Endothelial cell of umbilical vein (primary cell): ENCODE data around the gene PDCD1. TPM values are rescaled to one million over a fixed set of nuclear protein-coding genes. Genes with fewer than 3 reads are reported as not detected.

Experiments used
- BruUV-seq: library from RNA; stranded (reverse); fragments of 400-500 nt; replicated peaks from 2 replicates; lab custom pipeline; 2021; lab: Mats Ljungman, UMichigan
- CTCF ChIA-PET: fragments of 300-600, 350-600 bp; sonication (Branson Sonifier 250); formaldehyde crosslinking; loops from one replicate; lab custom pipeline; 2021; ENCODE audit warnings: antibody characterized with exemption, inconsistent platforms; lab: Charles Lee
- POLR2A ChIA-PET: fragments of 300-600, 350-600 bp; sonication (Branson Sonifier 250); formaldehyde crosslinking; loops from one replicate; lab custom pipeline; 2021; ENCODE audit warnings: antibody characterized with exemption, inconsistent platforms; lab: Charles Lee
- DNase-seq: peaks from one replicate; pipeline ENCODE4 v3.0.0-alpha.2; 2011; ENCODE audit warnings: low read depth, low spot score
- FAIRE-seq: peaks from 2 replicates; lab custom pipeline; 2011; peaks lifted over from hg19 to GRCh38; lab: Jason Lieb, UNC
- H2AFZ ChIP-seq: 2 replicates; pipeline ENCODE4 v1.6.0; 2012; ENCODE audit warnings: low read depth, low read length, control low read depth, inconsistent platforms
- H3K27ac ChIP-seq: 2 replicates; pipeline ENCODE4 v1.5.1; 2011; ENCODE audit warnings: low read depth, mild to moderate bottlenecking, control low read depth, low read length, moderate library complexity; ENCODE audit not compliant: insufficient read depth
- H3K27me3 ChIP-seq, 2 experiments: 2 replicates each; pipeline versions ENCODE4 v1.6.0 to v1.6.1; 2011; ENCODE audit warnings: low read length in 2 of 2, mixed read lengths in 1 of 2; ENCODE audit not compliant: control insufficient read depth in 2 of 2, insufficient read depth in 2 of 2
- H3K36me3 ChIP-seq, 2 experiments: 2 replicates in 1 of 2; 3 replicates in 1 of 2; pipeline ENCODE4 v1.5.1; 2011; ENCODE audit warnings: low read length in 2 of 2, mild to moderate bottlenecking in 1 of 2, moderate library complexity in 1 of 2; ENCODE audit not compliant: control insufficient read depth in 2 of 2, insufficient read depth in 2 of 2; ENCODE audit errors: extremely low read depth in 1 of 2
- H3K4me1 ChIP-seq: 3 replicates; pipeline ENCODE4 v1.5.1; 2011; ENCODE audit warnings: mild to moderate bottlenecking, low read length; ENCODE audit not compliant: control insufficient read depth, insufficient read depth; ENCODE audit errors: extremely low read depth
- H3K4me2 ChIP-seq: 2 replicates; pipeline ENCODE4 v1.6.1; 2011; ENCODE audit warnings: low read length, control low read depth, mixed read lengths; ENCODE audit not compliant: insufficient read depth
- H3K4me3 ChIP-seq, 3 experiments: fragments of 200-600 bp in 1 of 3; sonication (generic), shearing (Covaris generic) in 1 of 3; replicated peaks in 1 of 3; 2 replicates each; pipeline ENCODE4 v1.5.1; 2011 to 2016; ENCODE audit warnings: control low read depth in 3 of 3, low read length in 3 of 3, mild to moderate bottlenecking in 2 of 3, inconsistent platforms in 1 of 3, low read depth in 1 of 3, moderate library complexity in 1 of 3; ENCODE audit not compliant: insufficient read depth in 1 of 3
- H3K79me2 ChIP-seq: 2 replicates; pipeline ENCODE4 v1.6.0; 2012; ENCODE audit warnings: low read length, inconsistent platforms; ENCODE audit not compliant: control insufficient read depth, insufficient read depth
- H3K9ac ChIP-seq: replicated peaks from 2 replicates; pipeline ENCODE3; 2011; ENCODE audit warnings: low read length, control low read depth; ENCODE audit not compliant: insufficient read depth; ENCODE audit errors: extremely low read depth
- H3K9me1 ChIP-seq: replicated peaks from 3 replicates; pipeline ENCODE4 v1.6.0; 2011; ENCODE audit warnings: mild to moderate bottlenecking, low read length; ENCODE audit not compliant: control insufficient read depth, insufficient read depth; ENCODE audit errors: extremely low read depth
- H3K9me3 ChIP-seq: replicated peaks from 2 replicates; pipeline ENCODE4 v1.5.1; 2012; ENCODE audit warnings: low read length, inconsistent platforms; ENCODE audit not compliant: control insufficient read depth, insufficient read depth
- H4K20me1 ChIP-seq: replicated peaks from 2 replicates; pipeline ENCODE3; 2011; ENCODE audit warnings: mild to moderate bottlenecking, low read length; ENCODE audit not compliant: control insufficient read depth, insufficient read depth; ENCODE audit errors: extremely low read depth
- CTCF ChIP-seq, 2 donors: IDR thresholded peaks; 1 replicate in 1 of 2; 2 replicates in 1 of 2; pipeline ENCODE4 v1.5.1; 2011; ENCODE audit warnings: low read length in 2 of 2, mild to moderate bottlenecking in 2 of 2, moderate library complexity in 2 of 2, control low read depth in 1 of 2, inconsistent platforms in 1 of 2, low read depth in 1 of 2; ENCODE audit not compliant: insufficient read depth in 1 of 2; ENCODE audit errors: extremely low read depth in 1 of 2
- EZH2 ChIP-seq: IDR thresholded peaks from 2 replicates; pipeline ENCODE4 v1.6.1; 2012; ENCODE audit warnings: borderline replicate concordance, low read depth, mild to moderate bottlenecking, moderate library complexity, low read length, inconsistent platforms; ENCODE audit not compliant: severe bottlenecking
- FOS ChIP-seq: IDR thresholded peaks from 2 replicates; pipeline ENCODE4 v1.6.1; 2011; ENCODE audit warnings: mild to moderate bottlenecking, low read length, moderate library complexity, borderline replicate concordance; ENCODE audit not compliant: insufficient read depth
- GATA2 ChIP-seq: IDR thresholded peaks from 2 replicates; pipeline ENCODE4 v1.7.0; 2011; ENCODE audit warnings: low read depth, mild to moderate bottlenecking, moderate library complexity, mixed read lengths, low read length; ENCODE audit not compliant: insufficient read length, insufficient read depth
- JUN ChIP-seq: IDR thresholded peaks from 2 replicates; pipeline ENCODE4 v1.6.1; 2011; ENCODE audit warnings: borderline replicate concordance, low read depth; ENCODE audit not compliant: insufficient read length, insufficient read depth
- MAX ChIP-seq: IDR thresholded peaks from 2 replicates; pipeline ENCODE4 v1.6.1; 2011; ENCODE audit not compliant: insufficient read depth, insufficient read length
- MYC ChIP-seq: IDR thresholded peaks from one replicate; pipeline ENCODE4 v1.6.1; 2011; ENCODE audit warnings: mild to moderate bottlenecking, low read depth, low read length
- POLR2A ChIP-seq: IDR thresholded peaks from 2 replicates; pipeline ENCODE4 v1.6.1; 2012; ENCODE audit warnings: low read depth, mild to moderate bottlenecking, control low read depth, low read length
- POLR2AphosphoS5 ChIP-seq: IDR thresholded peaks from 2 replicates; pipeline ENCODE4 v1.6.1; 2012; ENCODE audit warnings: low read depth, mild to moderate bottlenecking, control low read depth, low read length, moderate library complexity; ENCODE audit not compliant: insufficient read depth
- dilution Hi-C: fragments of 300-500 bp; cut with MboI; formaldehyde crosslinking; loops from one replicate; pipeline ENCODE4 v1.15.0; 2019; ENCODE audit warnings: low sequenced_read_pairs; ENCODE audit not compliant: extremely low pct_ligation_motif_present
- intact Hi-C: fragments of 100-400 bp; cut with micrococcal nuclease; formaldehyde crosslinking; loops from one replicate; pipeline ENCODE4 v1.10.0; 2022
- polyA plus RNA-seq, 4 experiments: library from polyadenylated mRNA; depleted of rRNA in 3 of 4; stranded (reverse) in 3 of 4; unstranded in 1 of 4; fragments of >200 nt; gene quantifications; 2 replicates each; pipeline versions ENCODE4 v1.2.1 to v1.2.3, GENCODE V29; 2011 to 2012; ENCODE audit warnings: missing spikeins in 1 of 4
- total RNA-seq: library from RNA; stranded (reverse); gene quantifications from 2 replicates; pipeline ENCODE4 v1.2.3, GENCODE V29; 2021

Gene PDCD1
- total and polyA plus RNA-seq, 2 donors (not counting 3 experiments of a cell fraction or from before 2014, with no cell fraction given), result not detected

- no peak for TF ChIP-seq EZH2
- no peak for TF ChIP-seq FOS
- TF ChIP-seq POLR2A, result no peak
- TF ChIP-seq MYC, result no peak
- no peak for TF ChIP-seq GATA2
- TF ChIP-seq POLR2AphosphoS5, result no peak
- no peak for TF ChIP-seq CTCF (IDR thresholded peaks at IDR 0.05; ENCODE audit: extremely low read depth in 1 of 2, insufficient read depth in 1 of 2, low read depth in 1 of 2, low read length in 2 of 2)
- no peak for TF ChIP-seq MAX
- no peak for TF ChIP-seq JUN
- no peak for FAIRE-seq
- no peak for DNase-seq
- intact Hi-C loops, result no loop called here
- H3K36me3 ChIP-seq, result no peaks in the 10 kb centered on the region
- dilution Hi-C loops, result no loop called here
- H3K9me3 ChIP-seq, result no peaks in the 10 kb centered on the region
- no peaks in the 10 kb centered on the region for H3K9me1 ChIP-seq
- H3K4me3 ChIP-seq, result no peak overlapping the region
- no peaks in the 10 kb centered on the region for H3K27me3 ChIP-seq
- POLR2A ChIA-PET, result no interaction called here
- CTCF ChIA-PET, result interaction anchor here (1.2 kb wide), 1 partner anchor 8 kb away, joined by 3 read pairs; no protein-coding TSS in a partner anchor
- no peak overlapping the region for H3K9ac ChIP-seq
- no peak overlapping the region for H3K4me2 ChIP-seq
- no TSS peak for BruUV-seq
- no peaks in the 10 kb centered on the region for H3K79me2 ChIP-seq
- no peak overlapping the region for H3K27ac ChIP-seq
- no peaks in the 10 kb centered on the region for H4K20me1 ChIP-seq
- H3K4me1 ChIP-seq, result no peaks in the 10 kb centered on the region
- H2AFZ ChIP-seq, result no peak overlapping the region
These were observed 7.2 kb downstream of the PDCD1 start for GRCh38 chr2:241851325-241852115.
